ENCODE results near the gene SLC25A27.

DNA sequence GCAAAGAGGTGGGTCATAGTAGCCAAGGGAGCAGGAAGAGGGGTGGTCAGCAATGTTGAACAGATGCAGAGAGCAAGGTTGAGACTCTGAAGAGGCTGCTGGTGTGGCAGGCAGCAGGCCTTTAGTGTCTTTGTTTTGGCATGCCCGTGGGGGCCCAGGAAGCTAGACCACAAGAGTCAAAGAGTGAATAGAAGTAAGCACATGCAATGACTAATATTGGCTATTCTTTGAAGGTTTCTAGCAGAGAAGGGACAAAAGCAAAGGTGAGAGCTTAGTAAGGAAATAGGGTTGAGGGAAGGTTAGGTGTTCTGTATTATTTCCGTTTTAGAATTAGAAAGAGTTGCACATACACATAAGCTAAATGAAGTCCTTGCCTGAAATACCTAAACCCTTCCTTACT lies 53.7 kb downstream of the SLC25A27 start:
- no peak for TF ChIP-seq POLR2A (IDR thresholded peaks at IDR 0.05)
- TF ChIP-seq, protein P1, sequence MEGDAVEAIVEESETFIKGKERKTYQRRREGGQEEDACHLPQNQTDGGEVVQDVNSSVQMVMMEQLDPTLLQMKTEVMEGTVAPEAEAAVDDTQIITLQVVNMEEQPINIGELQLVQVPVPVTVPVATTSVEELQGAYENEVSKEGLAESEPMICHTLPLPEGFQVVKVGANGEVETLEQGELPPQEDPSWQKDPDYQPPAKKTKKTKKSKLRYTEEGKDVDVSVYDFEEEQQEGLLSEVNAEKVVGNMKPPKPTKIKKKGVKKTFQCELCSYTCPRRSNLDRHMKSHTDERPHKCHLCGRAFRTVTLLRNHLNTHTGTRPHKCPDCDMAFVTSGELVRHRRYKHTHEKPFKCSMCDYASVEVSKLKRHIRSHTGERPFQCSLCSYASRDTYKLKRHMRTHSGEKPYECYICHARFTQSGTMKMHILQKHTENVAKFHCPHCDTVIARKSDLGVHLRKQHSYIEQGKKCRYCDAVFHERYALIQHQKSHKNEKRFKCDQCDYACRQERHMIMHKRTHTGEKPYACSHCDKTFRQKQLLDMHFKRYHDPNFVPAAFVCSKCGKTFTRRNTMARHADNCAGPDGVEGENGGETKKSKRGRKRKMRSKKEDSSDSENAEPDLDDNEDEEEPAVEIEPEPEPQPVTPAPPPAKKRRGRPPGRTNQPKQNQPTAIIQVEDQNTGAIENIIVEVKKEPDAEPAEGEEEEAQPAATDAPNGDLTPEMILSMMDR (IDR thresholded peaks at IDR 0.05) = no peak
